IPS-NIHi7 (cell line): Measurements from ENCODE around the gene WDR11.

Experiments used
- DNase-seq: peaks from one replicate; pipeline ENCODE4 v3.0.0; 2012; ENCODE audit warnings: mixed read lengths; ENCODE audit errors: extremely low spot score

Gene WDR11

GRCh38 chr10:120945801-120946302 lies 94.7 kb downstream of the WDR11 start:
- no peak for DNase-seq

- no peak for DNase-seq
Measured at GRCh38 chr10:120946497-120946896, 95.3 kb downstream of the WDR11 start.

GRCh38 chr10:120948889-120949608 lies 97.9 kb downstream of the WDR11 start:
- peak; percentile 90 for DNase-seq

GRCh38 chr10:120949609-120950031 lies 98.5 kb downstream of the WDR11 start:
- no peak for DNase-seq

GRCh38 chr10:120950051-120950561 lies 98.9 kb downstream of the WDR11 start:
- peak; percentile 52 for DNase-seq

GRCh38 chr10:120951288-120951687 lies 100.1 kb downstream of the WDR11 start:
- no peak for DNase-seq

- no peak for DNase-seq
Measured at GRCh38 chr10:120953897-120954296, 102.7 kb downstream of the WDR11 start.
